Measurements from ENCODE around the gene PAGE2. TPM values are rescaled to one million over a fixed set of nuclear protein-coding genes. Genes with fewer than 3 reads are reported as not detected.
"Not testable (repeated sequence)": the region's sequence is repeated elsewhere in the genome, so short reads cannot be mapped to it uniquely, and the experiment has no call there.

The PAGE2 gene
- total RNA-seq, result not detected

DNA sequence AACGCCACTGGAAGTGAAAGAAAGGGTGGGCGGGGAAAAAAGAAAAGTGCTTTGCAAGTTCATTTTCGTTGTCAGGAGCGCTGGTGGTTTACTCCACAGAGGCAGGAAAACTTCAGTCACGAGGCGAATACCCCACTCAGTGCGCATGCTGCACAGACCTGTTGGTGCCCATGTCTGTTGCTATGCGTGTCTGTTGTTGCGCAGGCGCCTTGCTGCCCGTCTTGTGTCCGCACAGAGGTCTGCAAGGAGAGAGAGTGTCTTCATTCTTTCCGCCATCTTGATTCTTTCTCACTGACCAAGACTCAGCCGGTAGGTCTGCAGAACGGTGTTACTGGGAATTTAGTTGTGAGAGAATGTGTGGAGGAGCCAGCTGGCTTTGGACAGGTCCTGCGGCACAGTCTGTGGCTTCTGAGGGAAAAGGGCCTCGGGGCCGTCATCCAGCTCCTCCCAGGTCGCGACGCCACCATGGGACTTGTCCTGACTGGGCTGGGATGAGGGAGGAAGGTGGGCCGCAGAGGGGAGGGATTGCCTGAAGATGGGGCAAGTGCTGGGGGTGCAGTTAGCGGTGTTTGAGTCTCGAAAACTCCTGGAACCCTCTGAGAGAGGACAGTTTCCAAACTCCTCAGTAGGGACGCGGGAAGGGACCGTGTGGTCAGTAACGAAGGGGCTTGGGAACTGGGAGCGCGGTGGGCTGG, at the start of gene PAGE2:
TSS of gene PAGE2 (plus strand) at position 224 of the 695 bp plus-strand sequence. CDS start 1,003 bp downstream, outside the sequence.
- Mint-ChIP-seq H3K4me1 (no peaks in the 10 kb centered on the region), H3K9me3 (peaks cover 3% of the 10 kb centered on the region), H3K27ac (no peak within 1 kb of the TSS), H3K4me3 (no peak within 1 kb of the TSS), H3K27me3 (no peaks in the 10 kb centered on the region), H3K36me3 (ENCODE audit: low read depth) (no peaks in the 10 kb centered on the region)
- ChIA-PET POLR2A (no interaction called here), CTCF (no interaction called here)
- no peak for DNase-seq

DNA sequence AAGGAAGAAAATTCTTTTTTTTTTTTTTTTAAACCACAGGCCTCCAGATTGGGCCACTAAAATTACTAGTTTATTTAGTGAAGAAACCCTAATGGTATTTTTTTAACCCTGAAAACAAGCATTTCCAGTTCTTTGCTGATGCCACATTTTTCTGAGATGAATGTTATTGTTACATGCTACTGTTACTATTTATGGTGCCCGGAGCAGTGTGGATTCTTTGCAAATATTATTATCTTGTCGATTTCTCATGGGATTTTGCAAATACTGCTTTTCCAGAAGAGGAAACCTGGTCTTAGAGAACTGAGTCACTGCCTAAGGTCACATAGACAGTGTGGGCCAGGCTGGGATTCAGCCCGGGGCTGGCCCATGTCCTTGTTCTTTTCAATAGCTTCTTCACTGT, 49.3 kb upstream of the PAGE2 start:
- ChIA-PET POLR2A (no interaction called here), CTCF (no interaction called here)
- H3K4me1 Mint-ChIP-seq, result no peaks in the 10 kb centered on the region
- H3K27ac Mint-ChIP-seq, result no peak overlapping the region
- H3K36me3 Mint-ChIP-seq (ENCODE audit: low read depth), result no peaks in the 10 kb centered on the region
- H3K4me3 Mint-ChIP-seq, result no peak overlapping the region
- peaks cover 3% of the 10 kb centered on the region for H3K9me3 Mint-ChIP-seq
- H3K27me3 Mint-ChIP-seq, result no peaks in the 10 kb centered on the region
- no peak for DNase-seq

DNA sequence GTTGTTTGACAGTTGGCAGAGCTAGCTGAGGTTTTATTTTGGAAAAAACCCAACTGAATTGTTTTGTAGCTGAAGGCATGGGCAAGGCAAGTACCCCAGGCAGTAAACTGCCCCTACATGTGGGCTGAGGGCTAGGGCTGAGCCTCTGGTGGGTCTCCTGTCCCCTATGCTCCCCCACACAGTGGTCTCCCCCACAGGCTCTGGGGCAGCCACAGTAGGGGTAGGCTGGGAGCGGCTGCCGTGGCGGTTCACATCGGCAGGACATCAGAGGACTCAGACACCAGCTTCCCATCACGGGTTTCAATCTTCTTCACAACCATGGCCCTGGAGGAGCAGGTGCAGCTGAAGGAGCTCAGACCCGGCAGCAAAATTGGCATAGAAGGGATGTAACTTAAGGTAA, 47.3 kb upstream of the PAGE2 start:
- ChIA-PET CTCF (no interaction called here), POLR2A (no interaction called here)
- Mint-ChIP-seq H3K4me1 (no peaks in the 10 kb centered on the region), H3K27me3 (no peaks in the 10 kb centered on the region), H3K27ac (no peak overlapping the region), H3K4me3 (no peak overlapping the region), H3K36me3 (ENCODE audit: low read depth) (no peaks in the 10 kb centered on the region), H3K9me3 (no peaks in the 10 kb centered on the region)
- DNase-seq, result no peak

DNA sequence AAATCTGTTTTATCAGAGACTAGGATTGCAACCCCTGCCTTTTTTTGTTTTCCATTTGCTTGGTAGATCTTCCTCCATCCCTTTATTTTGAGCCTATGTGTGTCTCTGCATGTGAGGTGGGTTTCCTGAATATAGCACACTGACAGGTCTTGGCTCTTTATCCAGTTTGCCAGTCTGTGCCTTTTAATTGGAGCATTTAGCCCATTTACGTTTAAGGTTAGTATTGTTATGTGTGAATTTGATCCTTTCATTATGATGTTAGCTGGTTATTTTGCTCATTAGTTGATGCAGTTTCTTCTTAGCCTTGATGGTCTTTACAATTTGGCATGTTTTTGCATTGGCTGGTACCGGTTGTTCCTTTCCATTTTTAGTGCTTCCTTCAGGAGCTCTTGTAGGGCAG, 38.2 kb upstream of the PAGE2 start:
- H3K9me3 Mint-ChIP-seq; H3K27me3 Mint-ChIP-seq; H3K36me3 Mint-ChIP-seq (ENCODE audit: low read depth); CTCF ChIA-PET; H3K4me1 Mint-ChIP-seq; H3K27ac Mint-ChIP-seq; DNase-seq; POLR2A ChIA-PET; H3K4me3 Mint-ChIP-seq: not testable (repeated sequence)

DNA sequence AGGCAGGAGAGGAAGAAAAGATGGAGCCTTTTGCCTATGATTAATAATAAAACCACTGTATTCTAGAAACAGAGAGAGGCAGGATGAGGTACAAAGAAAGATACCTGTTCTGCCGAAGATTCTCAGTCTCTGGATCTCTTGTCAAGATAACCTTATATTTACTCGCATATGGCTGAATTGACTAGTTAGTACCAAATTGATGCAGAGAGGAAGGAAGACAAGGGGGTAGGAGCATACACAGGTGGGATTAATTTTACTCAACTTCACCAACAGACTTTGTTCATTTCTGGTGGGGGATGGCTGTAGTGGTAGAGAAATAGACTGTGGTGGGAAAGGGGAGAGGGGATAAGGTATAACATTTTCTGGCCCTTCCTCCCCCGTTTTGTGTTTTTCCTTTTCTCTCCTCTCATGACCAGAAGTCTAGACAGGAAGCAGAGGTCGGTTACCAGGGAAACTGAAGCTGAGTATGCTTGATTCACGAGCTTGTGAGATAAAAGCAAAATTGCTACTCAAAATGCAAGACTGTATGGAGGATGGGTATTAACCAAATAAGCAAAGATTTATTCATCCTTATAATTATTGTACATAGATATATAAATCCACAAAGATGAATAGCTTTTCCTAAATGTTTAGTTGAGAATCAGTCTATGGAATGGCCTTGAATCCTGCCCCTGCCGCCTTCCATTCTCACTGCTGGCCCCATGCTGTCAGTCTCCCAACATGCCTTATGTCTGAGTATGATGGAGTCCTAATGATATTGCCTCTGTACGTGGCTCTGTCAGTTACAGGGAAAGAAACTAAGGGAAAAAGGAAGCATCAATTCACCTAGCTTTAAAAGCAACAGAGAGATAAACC, 31.8 kb upstream of the PAGE2 start:
- Mint-ChIP-seq H3K4me3 (peak overlapping the region; percentile 58), H3K9me3 (no peaks in the 10 kb centered on the region), H3K36me3 (ENCODE audit: low read depth) (no peaks in the 10 kb centered on the region), H3K4me1 (peaks cover 21% of the 10 kb centered on the region), H3K27me3 (no peaks in the 10 kb centered on the region), H3K27ac (no peak overlapping the region)
- ChIA-PET CTCF (no interaction called here), POLR2A (no interaction called here)
- peak; percentile 26 for DNase-seq

GRCh38 chrX:55057675-55058249, 31.1 kb upstream of the PAGE2 start:
- ChIA-PET POLR2A (no interaction called here), CTCF (no interaction called here)
- peak overlapping the region; percentile 58 for H3K4me3 Mint-ChIP-seq
- peaks cover 21% of the 10 kb centered on the region for H3K4me1 Mint-ChIP-seq
- no peaks in the 10 kb centered on the region for H3K27me3 Mint-ChIP-seq
- no peaks in the 10 kb centered on the region for H3K36me3 Mint-ChIP-seq (ENCODE audit: low read depth)
- H3K27ac Mint-ChIP-seq, result no peak overlapping the region
- H3K9me3 Mint-ChIP-seq, result no peaks in the 10 kb centered on the region
- DNase-seq, result peak; percentile 27

- DNase-seq; H3K4me1 Mint-ChIP-seq; POLR2A ChIA-PET; H3K27ac Mint-ChIP-seq; H3K36me3 Mint-ChIP-seq (ENCODE audit: low read depth); CTCF ChIA-PET; H3K27me3 Mint-ChIP-seq; H3K4me3 Mint-ChIP-seq; H3K9me3 Mint-ChIP-seq: not testable (repeated sequence)
These were observed 21.6 kb upstream of the PAGE2 start for GRCh38 chrX:55067180-55067579.

DNA sequence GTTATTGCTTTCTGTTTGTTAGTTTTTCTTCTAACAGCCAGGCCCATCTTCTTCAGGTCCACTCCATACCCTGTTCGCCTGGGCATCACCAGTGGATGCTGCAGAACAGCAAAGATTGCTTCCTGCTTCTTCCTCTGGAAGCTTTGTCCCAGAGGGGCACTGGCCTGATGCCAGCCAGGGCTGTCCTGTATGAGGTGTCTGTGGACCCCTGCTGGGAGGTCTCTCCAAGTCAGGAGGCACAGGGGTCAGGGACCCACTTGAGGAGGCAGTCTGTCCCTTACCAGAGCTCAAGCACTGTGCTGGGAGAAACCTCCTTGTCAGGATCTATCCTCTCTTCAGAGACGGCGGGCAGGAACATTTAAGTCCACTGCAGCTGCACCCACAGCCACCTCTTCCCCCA, 16.5 kb upstream of the PAGE2 start:
- CTCF ChIA-PET, result no interaction called here

GRCh38 chrX:55074851-55075467, 13.9 kb upstream of the PAGE2 start, which contains the start of gene PAGE2B:
PAGE2B (plus strand) TSS chrX:55075030; CDS start chrX:55076042, 1,012 bp downstream.
- H3K4me3 Mint-ChIP-seq, result no peak within 1 kb of the TSS
- no peak within 1 kb of the TSS for H3K27ac Mint-ChIP-seq
- no peaks in the 10 kb centered on the region for H3K36me3 Mint-ChIP-seq (ENCODE audit: low read depth)
- no peak for DNase-seq
- ChIA-PET POLR2A (no interaction called here), CTCF (no interaction called here)
- no peaks in the 10 kb centered on the region for H3K4me1 Mint-ChIP-seq
- no peaks in the 10 kb centered on the region for H3K27me3 Mint-ChIP-seq
- H3K9me3 Mint-ChIP-seq, result no peaks in the 10 kb centered on the region

More for the DNA sequence above, 16.5 kb upstream of the PAGE2 start:
- no peak for DNase-seq
- no peaks in the 10 kb centered on the region for H3K4me1 Mint-ChIP-seq
- no peaks in the 10 kb centered on the region for H3K9me3 Mint-ChIP-seq
- H3K27ac Mint-ChIP-seq, result no peak overlapping the region
- H3K36me3 Mint-ChIP-seq (ENCODE audit: low read depth), result no peaks in the 10 kb centered on the region
- H3K4me3 Mint-ChIP-seq, result no peak overlapping the region
- no peaks in the 10 kb centered on the region for H3K27me3 Mint-ChIP-seq
- POLR2A ChIA-PET, result no interaction called here

DNA sequence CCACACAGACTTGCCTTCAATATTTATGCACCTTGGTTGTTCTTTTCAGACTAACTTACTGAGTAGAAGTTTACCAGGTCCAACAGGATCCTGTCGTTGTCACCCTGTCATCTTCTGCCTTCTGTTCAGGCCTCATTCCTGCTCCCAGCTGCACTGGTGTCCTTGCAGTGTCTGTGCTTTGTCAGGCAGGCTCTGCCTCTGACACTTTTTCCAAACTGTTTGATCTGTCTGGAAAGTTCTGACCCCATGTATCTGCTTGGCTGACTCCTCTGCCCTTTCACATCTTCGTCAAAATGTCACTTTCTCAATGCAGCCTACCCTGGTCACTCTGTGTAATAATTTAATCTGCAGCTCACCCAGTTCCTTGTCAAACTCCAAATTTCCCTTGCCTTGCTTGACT, 9.9 kb downstream of the PAGE2 start:
- Mint-ChIP-seq H3K27ac (no peak overlapping the region), H3K4me1 (peaks cover 4% of the 10 kb centered on the region), H3K4me3 (no peak overlapping the region), H3K9me3 (no peaks in the 10 kb centered on the region), H3K36me3 (ENCODE audit: low read depth) (no peaks in the 10 kb centered on the region), H3K27me3 (no peaks in the 10 kb centered on the region)
- ChIA-PET CTCF (interaction anchor here (0.6 kb wide), 1 partner anchor 995 kb away, joined by 3 read pairs; no protein-coding TSS in a partner anchor), POLR2A (no interaction called here)
- no peak for DNase-seq

GRCh38 chrX:55099162-55099561, 10.3 kb downstream of the PAGE2 start:
- Mint-ChIP-seq H3K27me3 (no peaks in the 10 kb centered on the region), H3K36me3 (ENCODE audit: low read depth) (no peaks in the 10 kb centered on the region), H3K9me3 (no peaks in the 10 kb centered on the region), H3K4me1 (peaks cover 4% of the 10 kb centered on the region), H3K27ac (no peak overlapping the region), H3K4me3 (no peak overlapping the region)
- POLR2A ChIA-PET, result interaction anchor here (0.5 kb wide), 1 partner anchor 221 kb away, joined by 3 read pairs; no protein-coding TSS in a partner anchor
- CTCF ChIA-PET, result no interaction called here
- DNase-seq, result no peak

DNA sequence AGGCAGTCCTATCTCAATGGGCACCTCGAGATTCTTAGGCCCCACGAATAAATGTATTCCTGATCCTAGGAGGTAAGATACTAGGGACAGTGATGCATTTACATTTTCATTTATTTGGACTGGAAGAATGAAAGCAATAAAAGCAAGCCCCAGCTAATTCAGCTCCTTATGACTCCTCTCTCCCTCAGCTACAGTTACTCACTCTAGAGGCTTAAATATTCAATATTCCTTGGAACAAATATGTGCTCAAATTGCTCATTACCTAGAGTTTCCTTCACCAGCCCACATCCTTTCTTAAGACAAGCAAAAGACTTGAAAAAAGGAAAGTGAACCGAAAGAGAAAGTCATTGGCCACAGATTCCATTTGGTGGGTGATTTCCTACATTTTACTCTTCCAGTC, 13.9 kb downstream of the PAGE2 start:
- no peak overlapping the region for H3K27ac Mint-ChIP-seq
- H3K9me3 Mint-ChIP-seq, result no peaks in the 10 kb centered on the region
- no peak for DNase-seq
- POLR2A ChIA-PET, result no interaction called here
- H3K27me3 Mint-ChIP-seq, result no peaks in the 10 kb centered on the region
- peaks cover 4% of the 10 kb centered on the region for H3K4me1 Mint-ChIP-seq
- CTCF ChIA-PET, result no interaction called here
- H3K36me3 Mint-ChIP-seq (ENCODE audit: low read depth), result no peaks in the 10 kb centered on the region
- no peak overlapping the region for H3K4me3 Mint-ChIP-seq

- Mint-ChIP-seq H3K9me3 (no peaks in the 10 kb centered on the region), H3K4me1 (peaks cover 4% of the 10 kb centered on the region), H3K36me3 (ENCODE audit: low read depth) (no peaks in the 10 kb centered on the region), H3K27me3 (no peaks in the 10 kb centered on the region), H3K27ac (no peak overlapping the region), H3K4me3 (no peak overlapping the region)
- ChIA-PET POLR2A (no interaction called here), CTCF (no interaction called here)
- DNase-seq, result no peak
These were observed 18.4 kb downstream of the PAGE2 start for GRCh38 chrX:55107262-55107661.

All from activated CD4-positive, alpha-beta T cell treated with anti-CD3 and anti-CD28 coated beads, Interleukin-2, amount 10 ng/mL, durations not matched to agents 7 days and 5 days (primary cell).